HG03139 (cell line): Measurements from ENCODE around the gene MED12.

ENCODE experiments used
- ATAC-seq: cut with Tn5 transposase; IDR thresholded peaks from one replicate; pipeline ENCODE4 v1.9.1; 2021; ENCODE audit not compliant: unreplicated experiment

The MED12 gene

GRCh38 chrX:71118032-71118984, at the start of gene MED12:
MED12 (plus strand) TSS chrX:71118596; CDS start chrX:71118755, 159 bp downstream.
- ATAC-seq: peak; percentile 93

GRCh38 chrX:71070531-71070930, 47.9 kb upstream of the MED12 start:
- ATAC-seq: no peak

- no peak for ATAC-seq
Observed at GRCh38 chrX:71081330-71082123, 36.9 kb upstream of the MED12 start.

GRCh38 chrX:71082124-71082647, 36.2 kb upstream of the MED12 start:
- no peak for ATAC-seq

GRCh38 chrX:71082822-71083221, 35.6 kb upstream of the MED12 start:
- ATAC-seq: no peak

- ATAC-seq: no peak
Observed at GRCh38 chrX:71085900-71086299, 32.5 kb upstream of the MED12 start.

GRCh38 chrX:71091263-71091662, 27.1 kb upstream of the MED12 start:
- ATAC-seq: no peak

GRCh38 chrX:71095033-71095432, 23.4 kb upstream of the MED12 start:
- no peak for ATAC-seq

- peak; percentile 91 for ATAC-seq
Observed at GRCh38 chrX:71095555-71095980, 22.8 kb upstream of the MED12 start, which contains the start of gene FOXO4. FOXO4 (plus strand) TSS chrX:71095851; CDS start chrX:71096529, 678 bp downstream.

- no peak for ATAC-seq
Observed at GRCh38 chrX:71095981-71096759, 22.2 kb upstream of the MED12 start.

GRCh38 chrX:71096760-71097032, 21.7 kb upstream of the MED12 start:
- ATAC-seq: no peak

GRCh38 chrX:71098302-71098701, 20.1 kb upstream of the MED12 start:
- ATAC-seq: no peak

GRCh38 chrX:71098951-71099506, 19.4 kb upstream of the MED12 start:
- no peak for ATAC-seq

- no peak for ATAC-seq
Observed at GRCh38 chrX:71099736-71100135, 18.7 kb upstream of the MED12 start.

GRCh38 chrX:71100581-71101505, 17.6 kb upstream of the MED12 start:
- no peak for ATAC-seq

- no peak for ATAC-seq
Observed at GRCh38 chrX:71102292-71102691, 16.1 kb upstream of the MED12 start.

- no peak for ATAC-seq
Observed at GRCh38 chrX:71103110-71103983, 15.0 kb upstream of the MED12 start.

GRCh38 chrX:71105628-71106027, 12.8 kb upstream of the MED12 start:
- ATAC-seq: no peak

- ATAC-seq: no peak
Observed at GRCh38 chrX:71106427-71106826, 12.0 kb upstream of the MED12 start, which contains the start of gene CXorf65. CXorf65 (minus strand) TSS chrX:71106740; CDS start chrX:71106556, 184 bp downstream.
